Activated CD4-positive, CD25-positive, alpha-beta regulatory T cell treated with anti-CD3 and anti-CD28 coated beads, Interleukin-2, amount 50 U/mL, for 24 hours (primary cell): ENCODE data around the gene ABCC4.
A peak's percentile ranks its signal among the peaks of the same experiment; 100 is the strongest.
"Not testable (repeated sequence)": the region's sequence is repeated elsewhere in the genome, so short reads cannot be mapped to it uniquely, and the experiment has no call there.

Source experiments
- ATAC-seq, 2 donors: fragments of 150-1000 bp; cut with Tn5 transposase; one replicate each; pipeline ENCODE4 v1.10.0; 2021; ENCODE audit warnings: mild to moderate bottlenecking in 1 of 2, moderate library complexity in 1 of 2

Gene ABCC4

DNA sequence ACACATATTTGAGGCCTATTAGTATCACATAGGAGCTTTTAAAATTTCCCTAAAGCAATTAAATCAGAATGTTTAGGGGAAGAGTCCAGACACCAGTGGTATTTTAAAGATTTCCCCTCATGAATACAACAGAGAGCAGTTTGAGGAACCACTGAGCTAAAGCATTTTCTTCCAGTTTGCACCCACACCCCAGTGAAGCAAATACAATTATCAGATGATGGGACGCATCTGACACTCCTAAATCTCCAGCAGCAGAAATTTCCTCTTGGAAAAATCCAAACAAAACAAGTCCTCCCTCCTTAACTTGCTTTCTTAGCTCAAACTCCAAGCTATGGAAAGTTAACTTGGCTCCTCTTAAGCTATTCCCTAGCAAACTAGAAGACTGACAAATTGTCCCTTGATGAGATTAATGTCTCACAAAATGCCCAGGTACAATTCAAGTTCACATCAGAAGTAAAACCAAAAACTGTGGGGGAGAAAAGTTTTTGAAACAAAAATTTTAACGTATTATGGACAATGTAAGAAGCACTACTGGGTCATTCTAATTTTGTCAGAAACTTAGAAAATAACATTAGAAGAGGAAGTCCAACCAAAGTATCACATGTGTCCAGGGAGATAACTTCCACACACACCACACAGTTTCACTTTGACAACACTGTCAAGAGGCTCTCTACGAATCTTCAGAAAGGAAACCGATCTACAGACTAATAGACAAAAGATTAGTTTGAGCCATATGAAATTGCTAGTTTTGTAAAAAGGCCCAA, 74.1 kb downstream of the ABCC4 start:
- ATAC-seq, result peak; percentile 32 to 41

- ATAC-seq, result no peak
These were observed 74.8 kb downstream of the ABCC4 start for GRCh38 chr13:95226476-95226875.

DNA sequence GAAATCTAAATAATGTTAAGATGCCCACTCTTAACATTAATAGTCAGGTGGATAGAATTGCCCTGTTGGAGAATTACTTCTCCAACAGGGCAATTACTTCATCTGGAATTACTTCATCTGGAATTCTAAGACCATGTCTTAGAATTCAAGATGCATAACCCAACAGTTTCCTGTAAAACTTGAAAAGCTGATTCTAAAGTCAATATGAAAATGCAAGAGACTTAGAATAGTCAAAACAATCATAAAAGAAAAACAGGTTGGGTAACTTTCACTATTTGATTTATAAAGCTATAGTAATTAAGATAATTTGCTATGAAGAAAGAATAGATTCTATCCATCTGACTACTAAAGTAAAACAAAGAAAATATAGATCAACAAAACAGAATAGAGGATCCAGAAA, 75.2 kb downstream of the ABCC4 start:
- ATAC-seq, result no peak

DNA sequence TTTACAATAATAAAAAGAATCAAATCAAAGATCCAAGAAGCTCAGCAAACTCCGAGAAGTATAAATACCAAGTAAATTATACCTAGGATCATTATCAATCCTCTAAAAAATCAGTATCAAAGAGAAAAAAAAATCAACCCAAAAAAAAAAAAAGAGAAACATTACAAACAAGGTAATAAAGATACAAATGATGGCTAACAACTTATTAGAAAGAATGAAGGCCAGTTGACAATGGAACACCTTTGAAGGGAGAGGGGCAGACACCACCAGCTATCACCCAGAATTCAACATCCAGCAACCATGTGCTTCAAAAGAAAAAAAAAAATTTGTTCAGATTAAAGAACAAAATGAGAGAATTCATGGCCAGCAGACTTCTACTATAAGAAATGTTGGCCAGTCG, 77.2 kb downstream of the ABCC4 start:
- ATAC-seq, result no peak

DNA sequence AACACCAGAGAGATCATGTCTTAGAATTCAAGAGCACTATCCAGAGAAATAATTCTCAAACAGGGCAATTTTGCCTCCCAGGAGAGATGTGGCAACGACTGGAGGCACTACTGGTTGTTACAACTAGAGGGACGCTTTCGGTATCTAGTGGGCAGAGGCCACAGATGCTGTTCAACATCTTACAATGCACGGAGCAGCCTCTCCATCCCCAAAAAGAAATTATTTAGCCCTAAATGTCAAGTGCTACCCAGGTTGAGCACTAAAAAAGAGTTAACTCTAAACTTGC, 78.6 kb downstream of the ABCC4 start:
- ATAC-seq, result no peak

- no peak for ATAC-seq
These were observed 79.1 kb downstream of the ABCC4 start for GRCh38 chr13:95221971-95222732.

DNA sequence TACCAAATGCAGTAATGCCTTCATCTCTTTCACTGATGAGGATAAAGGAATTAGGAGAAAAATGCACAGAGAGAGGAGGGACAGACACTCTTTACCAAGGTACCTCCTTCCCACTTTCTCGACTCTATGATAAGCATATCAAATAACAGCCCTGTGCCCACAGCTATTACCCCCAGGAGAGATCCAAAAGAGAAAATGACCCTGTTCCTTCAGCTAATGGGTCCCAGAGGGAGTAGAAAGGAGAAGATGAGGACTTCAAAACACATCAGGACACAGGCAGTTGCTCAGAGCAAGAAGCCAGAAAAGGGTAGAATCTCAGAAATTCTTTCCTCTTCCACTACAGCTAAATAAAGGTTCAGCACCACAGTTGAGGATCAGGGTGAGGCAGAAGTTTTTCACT, 80.6 kb downstream of the ABCC4 start:
- no peak for ATAC-seq

GRCh38 chr13:95217920-95218830, 83.1 kb downstream of the ABCC4 start:
- ATAC-seq, result no peak

DNA sequence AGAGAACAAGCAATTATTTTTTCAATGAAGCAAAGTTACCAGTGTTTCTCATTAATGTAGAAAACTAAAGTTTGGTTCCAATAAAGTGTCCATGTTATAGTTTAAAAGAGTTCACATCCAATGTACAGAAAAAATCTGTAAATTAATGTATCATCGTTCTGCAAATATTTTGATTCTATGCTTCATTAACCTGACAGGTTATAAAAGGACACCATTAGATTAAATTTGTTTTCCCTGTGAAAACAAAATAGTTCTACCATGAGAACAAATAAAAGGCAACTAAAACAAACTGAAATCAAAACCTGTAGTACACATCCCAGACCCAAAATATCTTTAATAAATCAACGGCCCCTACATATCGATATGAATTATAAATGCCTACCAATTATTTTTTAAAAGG, 85.1 kb downstream of the ABCC4 start:
- no peak for ATAC-seq

GRCh38 chr13:95212983-95213850, 88.0 kb downstream of the ABCC4 start:
- ATAC-seq, result no peak

- ATAC-seq, result no peak
These were observed 92.1 kb downstream of the ABCC4 start for GRCh38 chr13:95209109-95209508.

GRCh38 chr13:95207769-95208366, 93.4 kb downstream of the ABCC4 start:
- no peak for ATAC-seq

DNA sequence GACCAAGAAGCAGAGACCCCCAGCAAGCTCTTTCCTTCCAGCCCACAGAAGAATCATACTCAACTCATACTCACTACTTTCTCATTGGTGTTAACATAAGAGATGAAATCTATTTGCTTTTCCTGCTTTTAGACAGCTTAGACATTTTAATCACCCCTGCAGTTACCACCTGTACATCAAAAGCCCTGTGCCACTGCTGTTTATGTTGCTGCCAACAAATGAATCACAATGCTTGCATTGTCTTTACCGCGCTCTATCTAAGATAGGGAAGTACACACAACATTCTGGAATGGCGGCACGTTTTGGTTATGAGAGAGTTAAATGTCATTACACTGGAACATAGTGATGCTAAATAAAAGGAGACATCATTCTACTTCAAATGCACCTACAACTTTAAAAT, 95.1 kb downstream of the ABCC4 start:
- ATAC-seq, result no peak

GRCh38 chr13:95204231-95204765, 97.0 kb downstream of the ABCC4 start:
- ATAC-seq, result no peak

DNA sequence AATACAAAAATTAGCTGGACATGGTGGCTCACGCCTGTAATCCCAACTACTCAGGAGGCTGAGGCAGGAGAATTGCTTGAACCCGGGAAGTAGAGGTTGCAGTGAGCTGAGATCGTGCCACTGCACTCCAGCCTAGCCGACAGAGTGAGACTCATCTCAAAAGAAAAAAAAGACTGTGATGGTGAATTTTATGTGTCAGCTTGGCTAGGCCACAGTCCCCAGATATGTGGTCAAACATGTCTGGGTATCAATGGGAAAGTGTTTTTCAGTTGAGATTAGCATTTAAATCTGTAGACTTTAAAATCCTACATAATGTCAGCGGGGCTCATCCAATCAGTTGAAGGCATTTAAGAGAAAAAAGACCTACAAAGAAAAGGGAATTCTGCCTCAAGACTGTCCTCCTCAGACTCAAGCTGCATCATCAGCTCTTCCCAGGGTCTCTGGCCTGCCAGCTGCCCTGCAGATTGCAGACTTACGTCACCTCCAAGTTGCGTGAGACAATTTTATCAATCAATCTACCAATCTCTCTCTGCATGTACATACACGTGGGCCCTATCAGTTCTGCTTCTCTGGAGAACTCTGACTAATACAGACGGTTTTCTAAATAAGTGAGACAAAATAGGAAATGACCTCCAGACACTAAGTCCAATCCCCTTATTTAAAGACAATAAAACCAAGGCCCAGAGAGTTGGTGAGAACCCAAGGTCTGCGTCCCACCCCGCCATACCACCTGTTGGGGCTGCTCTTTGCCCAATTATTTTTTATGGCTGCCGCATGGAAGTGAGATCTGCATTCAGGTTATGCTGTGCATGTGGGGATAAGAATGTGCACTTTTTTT, 99.2 kb downstream of the ABCC4 start:
- no peak for ATAC-seq

GRCh38 chr13:95200386-95200957, 100.8 kb downstream of the ABCC4 start:
- ATAC-seq, result not testable (repeated sequence)

DNA sequence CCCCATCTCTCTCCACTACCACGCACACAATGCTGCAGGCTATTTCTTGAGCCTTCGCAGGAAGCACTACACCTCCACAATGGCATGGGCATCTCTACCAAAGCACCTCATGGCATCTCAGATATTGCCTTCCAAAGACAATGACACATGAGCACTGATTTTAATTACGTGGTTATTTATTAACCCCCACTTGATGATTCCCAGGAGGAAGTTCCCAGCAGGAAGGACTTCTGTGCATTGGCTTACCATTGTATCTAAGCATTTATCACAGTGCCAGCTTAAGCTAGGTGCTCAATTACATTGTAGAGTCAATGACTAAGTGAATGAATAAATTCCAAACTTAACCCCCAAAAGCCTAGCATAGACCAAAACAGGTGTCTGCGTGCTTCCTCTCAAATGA, 101.4 kb downstream of the ABCC4 start:
- ATAC-seq, result no peak

GRCh38 chr13:95198606-95199005, 102.6 kb downstream of the ABCC4 start:
- ATAC-seq, result not testable (repeated sequence)

- no peak for ATAC-seq
These were observed 103.7 kb downstream of the ABCC4 start for GRCh38 chr13:95197548-95197947.

GRCh38 chr13:95195146-95195545, 106.1 kb downstream of the ABCC4 start:
- ATAC-seq, result no peak
